Activated T-helper 1 cell treated with anti-CD3 and anti-CD28 coated beads, Interleukin-2, amount 50 U/mL, for 16 hours (primary cell): ENCODE measurements around the gene BDH1.
"Not testable (repeated sequence)": the region's sequence is repeated elsewhere in the genome, so short reads cannot be mapped to it uniquely, and the experiment has no call there.

Experiments used
- DNase-seq, 2 donors: peaks; one replicate each; pipeline ENCODE4 v3.0.0-alpha.2; 2020; ENCODE audit warnings: low read depth in 1 of 2, low spot score in 1 of 2

BDH1 gene, protein sequence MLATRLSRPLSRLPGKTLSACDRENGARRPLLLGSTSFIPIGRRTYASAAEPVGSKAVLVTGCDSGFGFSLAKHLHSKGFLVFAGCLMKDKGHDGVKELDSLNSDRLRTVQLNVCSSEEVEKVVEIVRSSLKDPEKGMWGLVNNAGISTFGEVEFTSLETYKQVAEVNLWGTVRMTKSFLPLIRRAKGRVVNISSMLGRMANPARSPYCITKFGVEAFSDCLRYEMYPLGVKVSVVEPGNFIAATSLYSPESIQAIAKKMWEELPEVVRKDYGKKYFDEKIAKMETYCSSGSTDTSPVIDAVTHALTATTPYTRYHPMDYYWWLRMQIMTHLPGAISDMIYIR

DNA sequence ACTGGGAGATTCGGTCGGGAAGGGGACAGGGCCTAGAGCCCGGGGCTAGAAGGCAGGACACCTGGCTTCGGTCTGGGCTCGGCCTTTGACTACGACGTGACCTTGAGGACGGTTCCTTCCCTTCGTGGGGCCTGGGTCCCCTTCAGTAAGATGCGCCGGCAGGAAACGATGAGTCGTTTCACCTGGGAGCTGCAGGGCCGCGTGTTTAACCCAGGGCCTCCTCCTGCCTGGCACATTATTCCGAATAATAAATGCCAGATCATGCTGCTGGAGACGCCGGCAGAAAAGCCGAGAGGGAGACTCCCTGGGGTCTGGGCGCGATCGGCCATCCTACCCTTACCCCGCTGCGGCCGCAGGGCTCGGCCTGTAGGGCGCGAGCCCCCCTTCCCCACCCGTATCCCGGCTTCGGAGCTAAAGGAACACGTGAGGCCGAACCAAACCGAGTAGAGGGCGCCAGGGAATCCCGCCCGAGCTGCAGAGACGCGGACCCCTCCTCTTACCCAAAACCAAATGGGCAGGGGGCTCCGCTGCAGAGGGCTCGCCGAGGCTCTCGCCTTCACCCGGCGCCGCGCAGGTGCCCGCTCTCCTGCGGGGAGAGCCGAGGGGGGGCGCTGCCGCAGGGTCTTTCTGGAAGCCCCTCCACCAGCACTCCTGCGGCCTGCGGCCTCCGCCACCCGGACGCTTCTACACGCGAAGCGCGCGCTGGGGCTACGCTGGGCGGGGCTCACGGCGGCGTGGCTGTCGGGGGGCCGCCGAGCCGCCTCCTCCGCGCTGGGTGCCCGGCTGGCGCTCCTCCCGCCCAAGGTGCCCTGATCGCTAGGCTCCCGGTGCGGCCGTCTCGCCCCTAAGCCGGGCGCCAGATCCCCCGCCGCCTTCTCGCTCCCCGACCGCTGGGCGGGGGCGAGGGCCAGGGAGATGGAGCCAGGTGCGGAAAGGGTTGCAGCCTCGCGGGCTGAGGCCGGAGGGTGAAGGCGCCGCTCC lies at the start of gene BDH1:
TSS of gene BDH1 (minus strand) at position 688 of the 981 bp plus-strand sequence. CDS start 9,525 bp downstream, outside the sequence.
- DNase-seq: peak; percentile 25 to 47

DNA sequence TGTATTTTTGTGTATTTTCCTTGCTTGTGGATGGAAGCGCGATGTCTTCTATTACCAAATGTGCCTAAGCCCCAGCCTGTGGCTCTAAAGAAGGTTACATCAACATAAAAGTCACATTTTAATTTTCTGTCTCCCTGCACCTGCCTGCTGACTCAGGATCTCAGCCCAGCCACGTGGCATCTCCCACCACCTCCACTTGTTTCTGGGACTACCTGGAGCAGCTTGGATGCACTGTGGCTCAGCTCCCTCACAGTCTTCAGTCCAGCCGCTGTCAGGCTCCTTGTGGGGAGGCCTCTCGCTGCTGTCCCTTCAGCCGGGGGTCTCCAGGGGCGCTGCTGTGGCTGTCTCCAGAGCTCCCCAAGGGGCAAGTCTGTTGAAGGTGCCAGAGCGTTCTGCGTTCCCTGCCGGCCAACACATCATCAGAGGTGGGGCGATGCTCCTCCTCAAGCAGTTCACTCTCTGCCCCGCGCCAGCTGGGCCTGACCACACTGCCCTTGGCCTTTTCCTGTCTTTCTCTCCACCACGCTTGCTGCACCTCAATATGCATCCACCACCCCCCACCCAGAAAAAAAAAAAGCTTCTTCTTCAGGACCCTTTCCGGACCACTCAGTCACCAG lies 47.7 kb upstream of the BDH1 start:
- no peak for DNase-seq

DNA sequence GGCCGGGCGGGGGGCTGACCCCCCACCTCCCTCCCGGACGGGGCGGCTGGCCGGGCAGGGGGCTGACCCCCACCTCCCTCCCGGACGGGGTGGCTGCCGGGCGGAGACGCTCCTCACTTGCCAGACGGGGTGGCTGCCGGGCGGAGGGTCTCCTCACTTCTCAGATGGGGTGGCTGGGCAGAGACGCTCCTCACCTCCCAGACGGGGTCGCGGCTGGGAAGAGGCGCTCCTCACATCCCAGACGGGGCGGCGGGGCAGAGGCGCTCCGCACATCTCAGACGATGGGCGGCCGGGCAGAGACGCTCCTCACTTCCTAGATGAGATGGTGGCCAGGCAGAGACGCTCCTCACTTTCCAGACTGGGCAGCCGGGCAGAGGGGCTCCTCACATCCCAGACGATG lies 46.6 kb upstream of the BDH1 start:
- not testable (repeated sequence) for DNase-seq

DNA sequence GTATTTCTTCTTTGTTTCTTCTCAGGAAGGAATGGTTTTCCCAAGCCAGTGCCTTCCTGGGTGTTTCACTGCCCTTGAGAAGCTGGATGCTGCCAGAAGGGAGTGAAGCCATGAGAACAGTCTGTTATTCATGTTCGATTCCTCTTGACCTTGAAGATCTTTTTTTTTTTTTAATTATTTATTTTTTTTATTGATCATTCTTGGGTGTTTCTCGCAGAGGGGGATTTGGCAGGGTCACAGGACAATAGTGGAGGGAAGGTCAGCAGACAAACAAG lies 45.7 kb upstream of the BDH1 start:
- not testable (repeated sequence) for DNase-seq

DNA sequence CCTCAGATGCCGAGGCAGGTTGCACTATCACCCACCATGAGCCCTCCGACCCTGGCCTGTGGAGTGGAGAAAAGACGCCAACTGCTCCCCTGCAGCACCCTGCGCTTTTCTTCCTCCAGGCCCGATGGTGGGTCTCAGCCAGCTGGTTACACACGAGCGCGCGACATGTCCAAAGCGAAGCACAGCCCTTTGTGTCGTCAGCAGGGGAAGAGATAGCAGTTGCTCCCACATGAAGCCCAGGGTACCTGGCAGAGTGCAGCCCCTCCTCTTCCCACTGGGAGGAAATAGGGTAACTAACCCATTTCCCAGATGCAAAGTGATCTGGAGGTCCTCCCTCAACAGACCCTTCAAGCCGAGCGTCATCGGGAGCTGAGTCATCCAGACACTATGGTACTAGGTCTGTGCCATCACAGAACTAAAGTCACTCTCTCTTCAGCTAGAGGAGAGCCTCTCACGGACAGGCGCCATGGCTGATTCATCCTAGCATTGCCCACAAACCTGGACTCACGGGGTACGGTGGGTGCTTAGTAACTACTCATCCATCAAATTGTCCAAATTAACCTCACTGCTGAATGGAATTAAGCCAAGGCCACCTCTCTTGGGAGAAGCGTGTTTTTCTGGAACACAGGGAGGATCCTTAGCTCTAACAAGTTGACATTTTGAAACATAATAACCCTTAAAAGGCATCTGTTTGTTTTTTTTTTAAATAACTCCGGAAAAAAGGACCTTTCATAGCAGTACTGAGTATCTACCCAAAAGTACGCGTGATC lies 45.2 kb upstream of the BDH1 start:
- no peak for DNase-seq

DNA sequence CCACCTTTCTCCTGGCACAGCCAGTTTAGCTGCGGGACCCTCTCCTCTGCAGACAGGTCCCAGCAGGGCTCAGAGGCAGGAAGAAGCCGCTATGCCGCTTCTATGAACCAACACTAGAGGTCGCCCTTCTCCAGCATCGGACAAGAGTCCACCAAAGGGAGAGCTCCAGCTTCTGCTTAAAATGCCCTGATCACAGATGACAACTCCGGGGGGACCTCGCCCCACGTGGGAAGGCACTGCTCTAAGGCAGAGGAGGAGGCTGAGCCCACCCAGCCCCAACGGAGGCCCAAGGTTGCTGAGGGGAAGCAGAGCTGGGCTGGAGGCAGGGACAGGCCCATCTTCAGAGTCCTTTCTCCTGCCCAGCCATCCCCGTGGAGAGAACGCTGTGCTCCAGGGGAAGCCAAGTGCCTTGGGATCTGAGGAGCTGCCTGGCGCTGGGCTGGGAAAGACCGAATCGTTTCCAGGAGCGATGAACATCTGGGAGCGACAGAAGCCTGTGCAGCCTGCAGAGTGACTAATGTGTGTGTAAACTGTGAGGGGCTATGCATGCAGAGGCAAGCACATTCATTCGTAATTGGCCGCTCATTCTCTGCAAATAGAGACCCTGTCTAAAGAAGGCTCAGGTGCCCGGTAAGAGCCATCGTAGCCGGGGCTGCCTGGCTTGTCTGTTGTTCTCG lies 43.5 kb upstream of the BDH1 start:
- DNase-seq: peak; percentile 42 to 60

DNA sequence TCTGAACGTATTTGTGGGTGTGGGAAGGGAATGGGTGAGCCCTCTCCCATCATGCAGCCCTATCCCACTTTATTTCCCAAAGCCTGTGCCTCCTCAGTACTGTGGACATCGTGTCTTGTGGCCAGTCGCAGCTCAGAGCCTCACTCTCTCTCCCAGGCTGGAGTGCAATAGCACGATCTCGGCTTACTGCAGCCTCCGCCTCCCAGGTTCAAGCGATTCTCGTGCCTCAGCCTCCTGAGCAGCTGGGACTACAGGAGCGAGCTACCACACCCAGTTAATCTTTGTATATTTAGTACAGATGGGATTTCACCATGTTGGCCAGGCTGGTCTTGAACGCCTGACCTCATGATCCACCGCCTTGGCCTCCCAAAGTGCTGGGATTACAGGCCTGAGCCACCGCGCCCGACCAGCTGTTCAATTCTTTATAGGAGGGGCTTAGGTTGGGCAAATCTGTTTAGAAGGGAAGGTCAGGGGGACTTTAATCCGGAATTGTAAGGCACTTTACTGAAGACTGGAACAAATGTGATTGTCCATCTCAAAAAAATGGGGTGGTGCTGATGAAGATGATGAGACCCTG lies 42.7 kb upstream of the BDH1 start:
- DNase-seq: no peak

DNA sequence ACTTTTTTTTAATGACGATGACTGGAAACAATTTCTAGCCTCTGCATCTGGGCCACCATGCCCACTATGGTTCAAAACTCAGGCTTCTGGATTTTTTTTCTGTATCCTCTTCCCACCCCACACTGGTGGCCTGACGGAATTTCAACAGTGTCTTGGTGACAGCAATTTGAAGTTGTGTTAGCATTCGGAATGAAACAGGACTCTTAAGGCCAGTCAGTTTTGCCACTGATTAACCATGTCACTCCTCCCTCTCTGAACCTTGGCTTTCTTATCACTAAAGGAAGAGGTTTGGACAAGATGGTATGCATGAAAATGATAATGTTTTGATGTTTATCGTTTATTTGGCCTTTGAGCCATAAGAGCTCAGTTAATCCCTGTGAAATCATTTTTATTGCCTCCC lies 41.6 kb upstream of the BDH1 start:
- no peak for DNase-seq

DNA sequence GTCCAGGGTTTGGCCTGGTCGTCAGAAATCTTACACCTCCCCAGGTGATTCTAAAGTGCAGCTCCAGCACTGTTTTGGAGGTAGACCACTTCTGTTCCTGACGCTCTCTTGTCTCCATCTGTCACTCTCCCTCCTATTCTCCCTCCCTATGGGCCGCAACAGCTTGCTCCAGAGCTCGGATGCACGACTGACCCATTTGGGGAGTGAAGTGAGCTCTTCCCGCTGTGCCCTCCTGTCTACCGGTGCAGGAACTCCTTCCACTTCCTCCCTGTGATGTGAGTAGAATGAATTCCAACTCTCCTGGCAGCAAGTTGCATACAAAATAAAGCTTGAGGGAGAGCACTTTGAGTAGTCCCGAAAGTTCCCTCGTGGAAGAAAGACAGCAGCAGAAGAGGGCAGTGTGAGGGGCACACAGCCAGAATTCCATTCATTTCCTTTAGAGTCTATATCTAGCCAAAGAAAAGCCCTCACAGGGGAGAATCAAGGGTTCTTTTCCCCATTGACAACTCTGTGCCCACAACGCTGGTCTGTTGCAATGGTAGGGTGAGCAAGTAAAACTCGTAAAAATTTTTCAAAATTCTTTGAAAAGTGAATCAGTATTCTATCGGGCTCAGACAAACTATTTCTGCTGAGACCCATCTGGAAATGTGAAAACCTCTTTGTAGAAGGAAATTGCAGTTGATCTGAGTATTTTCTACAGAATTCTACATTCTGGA lies 39.9 kb upstream of the BDH1 start:
- no peak for DNase-seq

DNA sequence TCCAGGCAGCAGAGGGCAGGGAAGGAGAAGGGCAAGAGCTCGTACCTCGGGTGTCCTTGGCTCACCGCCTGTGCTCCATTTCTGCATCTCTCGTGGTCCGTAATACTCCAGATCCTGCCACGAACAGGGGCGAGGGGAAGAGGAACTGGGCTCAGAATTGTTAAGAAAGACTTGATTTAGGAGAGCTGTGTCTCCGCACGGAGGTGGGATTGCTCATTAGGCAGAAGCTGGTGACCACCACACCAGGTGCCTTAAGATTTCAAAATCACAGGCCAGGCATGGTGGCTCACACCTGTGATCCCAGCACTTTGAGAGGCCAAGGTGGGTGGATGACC lies 37.2 kb upstream of the BDH1 start:
- DNase-seq: no peak

DNA sequence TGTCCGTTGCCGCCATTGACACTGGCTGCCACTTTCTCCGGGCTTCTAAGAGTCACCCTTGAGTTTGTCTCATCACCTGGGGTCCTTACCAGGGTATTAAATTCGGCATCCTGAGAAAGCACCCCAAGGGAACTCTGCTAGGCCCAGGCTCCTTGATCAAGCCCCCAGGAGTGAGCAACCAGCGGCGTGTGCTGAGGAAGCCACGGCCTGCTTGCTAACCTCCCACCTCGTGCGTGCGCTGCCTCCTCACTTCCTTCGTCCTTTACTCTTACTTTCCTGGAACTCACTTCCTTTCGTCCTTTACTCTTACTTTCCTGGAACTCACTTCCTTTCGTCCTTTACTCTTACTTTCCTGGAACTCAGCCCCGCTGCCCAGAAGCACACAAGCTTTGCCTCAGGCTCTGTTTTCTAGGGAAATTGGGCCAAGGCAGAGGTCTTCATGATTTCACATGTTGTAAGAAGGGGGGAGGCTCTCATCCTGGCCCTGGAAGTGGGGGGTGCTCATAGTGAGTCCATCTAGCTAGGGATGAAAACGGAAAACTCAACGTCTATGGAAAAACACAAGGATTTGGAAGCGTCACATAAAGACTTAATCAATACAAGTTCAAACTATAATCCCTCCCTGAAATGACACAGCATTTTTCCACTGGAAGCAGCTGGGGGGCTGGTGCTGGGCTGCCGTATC lies 36.7 kb upstream of the BDH1 start:
- no peak for DNase-seq

DNA sequence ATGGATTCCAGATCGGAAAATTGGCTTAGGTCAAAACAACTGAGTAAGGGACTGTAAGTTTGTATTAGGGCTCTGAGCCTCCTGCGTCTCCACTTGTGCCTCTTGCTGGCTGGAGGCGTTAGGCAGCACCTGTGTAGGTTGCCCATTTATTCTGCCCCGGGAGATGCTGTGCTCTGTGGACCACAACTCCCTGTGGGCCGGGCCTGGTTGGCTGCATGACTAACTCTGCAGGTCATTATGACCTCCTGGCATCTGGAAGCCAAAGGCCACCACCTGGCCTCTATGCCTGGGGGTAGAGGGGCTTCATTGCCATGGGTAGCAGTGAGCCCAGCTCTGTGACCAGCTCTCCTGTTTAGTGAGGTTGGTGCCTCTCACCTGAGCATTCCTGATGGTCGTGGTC lies 36.0 kb upstream of the BDH1 start:
- DNase-seq: no peak

DNA sequence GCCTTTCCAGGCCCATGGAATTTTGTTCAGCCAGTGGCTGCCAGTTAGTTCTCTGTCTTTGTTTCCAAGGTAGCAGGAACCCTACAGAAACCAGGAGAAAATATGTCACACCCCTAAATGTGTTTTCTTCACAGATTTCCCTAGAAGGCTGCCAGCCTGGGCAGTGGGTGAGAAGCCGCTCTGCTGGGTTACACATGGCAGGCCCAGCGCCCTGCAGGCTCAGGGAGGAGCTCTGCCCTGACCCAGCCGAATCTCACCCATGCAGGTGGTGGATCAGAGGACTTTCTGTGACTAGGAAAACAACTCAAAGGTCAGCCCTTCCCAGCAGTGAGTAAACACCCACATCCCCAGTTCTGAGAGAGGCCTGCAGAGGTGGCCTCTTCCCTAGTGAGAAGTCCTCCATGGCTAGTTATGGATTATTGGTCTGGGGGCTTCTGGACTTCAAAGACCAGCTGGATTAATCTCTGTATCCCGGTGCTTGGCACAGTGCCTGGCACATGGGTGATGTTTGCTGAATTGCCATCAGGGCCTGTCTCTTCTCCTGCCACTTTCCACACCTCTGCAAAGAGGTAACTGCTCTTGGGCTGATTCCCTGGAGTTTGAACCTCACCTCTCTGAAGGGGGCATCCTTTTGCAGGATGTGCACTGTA lies 34.7 kb upstream of the BDH1 start:
- DNase-seq: no peak

DNA sequence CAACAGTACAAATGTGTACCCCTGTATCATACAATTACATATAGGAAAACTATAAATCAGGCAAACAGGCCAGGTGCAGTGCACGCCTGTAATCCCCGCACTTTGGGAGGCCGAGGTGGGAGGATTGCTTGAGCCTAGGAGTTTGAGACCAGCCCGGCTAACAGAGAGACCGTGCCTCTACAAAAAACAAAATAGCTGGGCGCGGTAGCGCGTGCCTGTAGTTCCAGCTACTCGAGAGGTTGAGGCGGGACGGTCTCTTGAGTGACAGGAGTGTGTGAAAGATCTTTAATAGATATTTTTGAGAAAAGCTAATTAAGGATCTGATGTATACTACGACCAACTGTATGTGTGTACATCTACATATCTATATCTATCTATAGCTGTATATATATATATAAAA lies 33.8 kb upstream of the BDH1 start:
- DNase-seq: no peak

DNA sequence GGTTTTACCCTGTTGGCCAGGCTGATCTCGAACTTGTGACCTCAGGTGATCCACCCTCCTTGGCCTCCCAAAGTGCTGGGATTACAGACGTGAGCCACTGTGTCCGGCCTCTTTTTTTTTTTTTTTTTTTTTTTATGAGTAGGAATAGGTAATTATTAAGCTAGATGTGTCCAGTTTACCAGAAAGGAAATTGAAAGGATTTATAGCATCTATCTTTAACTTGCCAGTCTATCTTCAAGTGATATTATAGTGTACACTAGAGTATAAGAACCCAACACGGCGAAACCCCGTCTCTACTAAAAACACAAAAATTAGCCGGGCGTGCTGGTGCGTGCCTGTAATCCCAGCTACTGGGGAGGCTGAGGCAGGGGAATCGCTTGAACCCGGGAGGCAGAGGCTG lies 31.0 kb upstream of the BDH1 start:
- not testable (repeated sequence) for DNase-seq

DNA sequence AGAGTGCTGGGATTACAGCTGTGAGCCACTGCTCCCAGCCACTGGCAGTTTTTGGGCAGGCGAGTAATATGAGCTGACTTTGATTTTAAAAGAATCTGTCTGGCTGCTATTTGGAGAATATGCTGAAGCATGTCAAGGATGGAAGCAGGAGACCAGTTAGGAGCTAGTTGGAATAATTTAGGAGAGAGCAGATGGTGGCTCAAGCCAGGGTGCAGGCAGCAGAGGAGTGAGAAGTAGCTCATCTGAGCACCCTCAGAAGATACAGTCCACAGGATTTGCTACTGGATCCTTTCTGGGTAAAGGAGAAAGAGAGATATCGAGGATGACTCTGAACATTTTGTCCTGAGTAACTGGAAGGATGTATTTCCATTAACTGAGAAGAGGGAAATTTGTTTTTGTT lies 30.4 kb upstream of the BDH1 start:
- no peak for DNase-seq

DNA sequence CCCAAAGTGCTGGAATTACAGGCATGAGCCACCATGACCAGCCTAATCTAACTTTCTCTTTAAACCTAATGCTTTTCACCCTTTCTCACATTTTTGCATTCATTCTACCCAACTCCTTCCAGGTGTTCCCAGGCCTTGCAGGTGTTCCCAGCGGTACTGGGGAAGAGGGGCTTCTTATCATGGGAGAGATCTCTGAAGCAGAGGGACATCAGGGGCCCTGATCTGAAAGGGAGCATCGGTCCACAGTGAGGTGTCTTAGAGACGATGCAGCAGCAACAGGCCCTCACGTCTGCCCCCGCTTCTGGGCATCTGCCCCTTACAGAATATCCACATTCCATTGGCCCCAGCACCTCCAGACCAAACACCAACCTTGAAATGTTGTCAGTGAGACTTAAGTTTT lies 29.0 kb upstream of the BDH1 start:
- no peak for DNase-seq

DNA sequence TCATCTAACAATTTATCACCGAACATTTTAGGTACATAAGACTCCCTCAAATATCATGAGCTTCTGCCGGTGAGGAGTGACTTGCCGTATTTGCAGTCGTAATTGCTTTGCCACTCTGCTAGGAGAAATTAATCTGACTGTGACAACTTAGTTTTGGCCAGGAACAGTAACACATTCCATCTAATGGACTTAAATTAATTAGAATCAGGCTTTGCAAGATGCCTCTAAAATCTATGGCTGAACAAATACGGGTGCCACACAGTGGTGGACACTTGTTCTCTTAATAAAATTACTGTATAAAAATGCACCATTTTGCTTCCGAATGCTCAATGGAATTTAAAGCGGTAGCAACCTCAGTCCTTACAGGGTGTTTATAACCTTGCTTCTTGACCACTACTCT lies 27.6 kb upstream of the BDH1 start:
- no peak for DNase-seq

DNA sequence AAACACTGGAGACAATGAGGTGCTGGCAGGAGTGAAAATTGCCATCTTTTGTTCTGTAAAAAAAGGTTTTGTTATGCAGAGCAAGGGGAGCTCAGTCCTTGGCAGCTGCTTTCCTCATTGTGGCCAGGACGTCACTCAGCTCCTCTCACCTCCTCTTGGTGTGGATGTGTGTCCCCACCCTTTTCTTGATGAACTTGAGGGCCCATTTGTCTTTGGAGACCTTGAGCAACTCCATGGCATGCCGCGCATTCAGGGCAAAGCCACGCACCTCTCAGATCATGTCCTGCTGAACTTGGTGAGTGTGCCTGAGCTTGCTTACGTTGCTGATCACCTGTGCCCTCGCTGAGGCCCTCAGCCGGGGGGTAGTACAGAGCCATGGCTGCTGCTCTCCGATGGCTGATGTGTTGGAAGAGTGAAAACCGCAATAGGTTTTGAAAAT lies 24.5 kb upstream of the BDH1 start:
- no peak for DNase-seq
